SU-DHL-6 (cell line): Measurements from ENCODE around the gene HBZ.

ENCODE experiments used
- H2AFZ ChIP-seq: fragments of 200-600 bp; sonication (generic); 2 replicates; pipeline ENCODE4 v1.6.1; 2014; ENCODE audit warnings: low read depth, mild to moderate bottlenecking, moderate library complexity, mixed read lengths, antibody characterized with exemption, low read length; ENCODE audit not compliant: severe bottlenecking
- H3F3A ChIP-seq: fragments of 200-600 bp; shearing (Covaris generic); 2 replicates; pipeline ENCODE4 v1.6.0; 2016; ENCODE audit warnings: antibody characterized with exemption, mild to moderate bottlenecking; ENCODE audit not compliant: insufficient read depth
- H3K27ac ChIP-seq: fragments of 200-600 bp; sonication (generic); 2 replicates; pipeline ENCODE4 v1.5.1; 2016; ENCODE audit warnings: low read depth, mild to moderate bottlenecking, low read length, moderate library complexity, mixed read lengths
- H3K27me3 ChIP-seq: fragments of 200-600 bp; sonication (generic), shearing (Covaris generic); 2 replicates; pipeline ENCODE4 v1.6.0; 2014; ENCODE audit warnings: mild to moderate bottlenecking, low read length
- H3K36me3 ChIP-seq: fragments of 200-600 bp; sonication (generic); 2 replicates; pipeline ENCODE4 v1.6.1; 2014; ENCODE audit warnings: mild to moderate bottlenecking, low read length, mixed read lengths
- H3K4me2 ChIP-seq: fragments of 300-600, 200-600 bp; shearing (Covaris generic), sonication (generic); 2 replicates; pipeline ENCODE4 v1.6.0; 2014; ENCODE audit warnings: low read length, low read depth, mild to moderate bottlenecking; ENCODE audit not compliant: poor library complexity, severe bottlenecking
- H3K4me3 ChIP-seq: fragments of 200-600 bp; sonication (generic); 2 replicates; pipeline ENCODE4 v1.5.1; 2014; ENCODE audit warnings: antibody characterized with exemption, low read length, mild to moderate bottlenecking, mixed read lengths; ENCODE audit not compliant: insufficient read depth, poor library complexity, severe bottlenecking
- H3K79me2 ChIP-seq: fragments of 200-600 bp; sonication (generic); 2 replicates; pipeline ENCODE4 v1.6.1; 2014; ENCODE audit warnings: mild to moderate bottlenecking, low read length, moderate library complexity; ENCODE audit not compliant: insufficient read depth
- H3K9ac ChIP-seq: fragments of 200-600 bp; sonication (generic); 2 replicates; pipeline ENCODE4 v1.7.0; 2014; ENCODE audit warnings: mild to moderate bottlenecking, low read length
- H3K9me2 ChIP-seq: fragments of 200-600 bp; sonication (generic); replicated peaks from 2 replicates; pipeline ENCODE4 v1.6.1; 2014; ENCODE audit warnings: low read length; ENCODE audit not compliant: insufficient read depth
- H3K9me3 ChIP-seq: fragments of 200-600 bp; sonication (generic); 2 replicates; pipeline ENCODE4 v1.6.1; 2014; ENCODE audit warnings: low read length, mixed read lengths; ENCODE audit not compliant: insufficient read depth
- H4K20me1 ChIP-seq: fragments of 200-600 bp; sonication (generic); 2 replicates; pipeline ENCODE4 v1.6.1; 2014; ENCODE audit warnings: low read depth, mild to moderate bottlenecking, antibody characterized with exemption, low read length, moderate library complexity, mixed read lengths
- CTCF ChIP-seq: fragments of 200-600 bp; sonication (generic); IDR thresholded peaks from one replicate; pipeline ENCODE4 v1.5.1; 2017; ENCODE audit warnings: antibody characterized with exemption, mild to moderate bottlenecking, low read length, moderate library complexity; ENCODE audit not compliant: insufficient read depth, poor library complexity, severe bottlenecking
- EZH2phosphoT487 ChIP-seq: fragments of 200-600 bp; sonication (generic), shearing (Covaris generic); conservative IDR thresholded peaks from 2 replicates; pipeline ENCODE4 v1.6.1; 2018; ENCODE audit warnings: mild to moderate bottlenecking, antibody characterized with exemption, low read length, moderate library complexity, mixed read lengths

Gene HBZ

GRCh38 chr16:152141-153128, at the start of gene HBZ:
HBZ (plus strand) TSS chr16:152644; CDS start chr16:152910, 266 bp downstream.
- Histone ChIP-seq H3K9me3 (no peaks in the 10 kb centered on the region), H3K79me2 (no peaks in the 10 kb centered on the region), H3K36me3 (no peaks in the 10 kb centered on the region), H3K4me2 (no peak within 1 kb of the TSS), H3K27me3 (no peaks in the 10 kb centered on the region), H4K20me1 (no peaks in the 10 kb centered on the region), H3K9me2 (no peaks in the 10 kb centered on the region), H3F3A (0 out of 2 replicates have a peak, but pooled peaks cover 5% of the 10 kb centered on the region), H2AFZ (no peak within 1 kb of the TSS), H3K9ac (no peak within 1 kb of the TSS), H3K27ac (no peak within 1 kb of the TSS), H3K4me3 (no peak within 1 kb of the TSS)
- TF ChIP-seq CTCF = no peak
- TF ChIP-seq EZH2phosphoT487 = no peak

- Histone ChIP-seq H2AFZ (no peak overlapping the region), H3F3A (no peaks in the 10 kb centered on the region), H3K9me3 (no peaks in the 10 kb centered on the region), H3K9ac (no peak overlapping the region), H3K4me3 (no peak overlapping the region), H3K9me2 (no peaks in the 10 kb centered on the region), H3K36me3 (no peaks in the 10 kb centered on the region), H3K27me3 (no peaks in the 10 kb centered on the region), H3K4me2 (no peak overlapping the region), H3K27ac (no peak overlapping the region), H4K20me1 (no peaks in the 10 kb centered on the region), H3K79me2 (no peaks in the 10 kb centered on the region)
- TF ChIP-seq EZH2phosphoT487 (no peak), CTCF (no peak)
Observed at GRCh38 chr16:104355-104754, 48.1 kb upstream of the HBZ start.

- Histone ChIP-seq H2AFZ (no peak overlapping the region), H3K4me3 (no peak overlapping the region), H3F3A (no peaks in the 10 kb centered on the region), H3K9me3 (no peaks in the 10 kb centered on the region), H3K36me3 (no peaks in the 10 kb centered on the region), H4K20me1 (no peaks in the 10 kb centered on the region), H3K79me2 (no peaks in the 10 kb centered on the region), H3K9ac (no peak overlapping the region), H3K9me2 (no peaks in the 10 kb centered on the region), H3K4me2 (no peak overlapping the region), H3K27me3 (no peaks in the 10 kb centered on the region), H3K27ac (no peak overlapping the region)
- TF ChIP-seq CTCF (no peak), EZH2phosphoT487 (no peak)
Observed at GRCh38 chr16:104928-105327, 47.5 kb upstream of the HBZ start.
